GM18951 (cell line): ENCODE results near the gene CEBPA.

Source experiments
- POLR2A ChIP-seq: IDR thresholded peaks from 4 replicates; pipeline ENCODE4 v1.6.1; 2011; ENCODE audit warnings: mild to moderate bottlenecking; ENCODE audit not compliant: insufficient read length, insufficient read depth; ENCODE audit errors: extremely low read depth
- in situ Hi-C: fragments of 300-500 bp; cut with MboI; formaldehyde crosslinking; loops from one replicate; pipeline ENCODE4 v1.12.0; 2022; ENCODE audit warnings: low sequenced_read_pairs, mixed read lengths, inconsistent platforms; ENCODE audit not compliant: unreplicated experiment

CEBPA gene

DNA sequence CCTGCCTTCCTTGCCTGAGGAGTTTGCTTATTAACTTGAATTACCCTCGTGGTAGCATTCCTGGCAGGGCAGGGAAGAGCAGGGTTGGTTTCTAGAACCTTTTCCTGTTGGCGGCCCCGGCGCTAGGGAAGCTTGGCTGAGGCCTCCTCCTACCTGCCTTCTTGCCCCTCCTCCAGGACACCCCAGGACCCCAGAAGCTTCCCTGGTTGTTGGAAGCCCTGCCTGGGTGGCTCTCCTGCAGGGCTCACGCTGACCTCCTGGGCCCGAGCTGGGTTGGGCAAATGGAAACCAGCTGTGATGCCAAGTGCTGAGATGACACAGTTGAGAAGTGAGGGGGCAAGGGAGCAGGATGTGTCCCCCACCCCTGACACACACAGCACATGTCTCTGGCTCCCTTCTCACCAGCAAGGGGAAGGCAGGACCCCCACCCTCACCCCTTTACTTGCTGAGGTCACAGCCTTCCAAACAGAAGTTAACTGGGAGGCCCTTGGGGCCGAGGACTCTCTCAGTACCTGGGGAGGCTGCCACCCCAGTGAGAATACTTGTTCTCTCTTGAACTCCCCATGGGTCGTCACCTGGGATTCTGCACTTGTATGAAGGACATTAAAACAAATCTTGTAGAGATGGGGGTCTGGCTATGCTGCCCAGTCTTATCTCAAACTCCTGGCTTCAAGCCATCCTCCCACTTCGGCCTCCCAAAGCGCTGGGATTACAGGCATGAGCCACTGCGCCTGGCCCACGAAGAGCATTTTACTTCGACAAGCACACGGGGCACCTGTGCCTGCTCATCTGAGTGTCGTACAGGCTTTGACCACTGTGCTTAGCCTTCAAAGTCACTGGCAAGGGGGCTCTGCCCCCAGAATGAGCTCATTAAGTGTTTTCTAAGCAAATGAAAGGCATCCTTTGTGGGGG is 10.5 kb downstream of the CEBPA start:
- TF ChIP-seq POLR2A = no peak
- in situ Hi-C loops = no loop called here

DNA sequence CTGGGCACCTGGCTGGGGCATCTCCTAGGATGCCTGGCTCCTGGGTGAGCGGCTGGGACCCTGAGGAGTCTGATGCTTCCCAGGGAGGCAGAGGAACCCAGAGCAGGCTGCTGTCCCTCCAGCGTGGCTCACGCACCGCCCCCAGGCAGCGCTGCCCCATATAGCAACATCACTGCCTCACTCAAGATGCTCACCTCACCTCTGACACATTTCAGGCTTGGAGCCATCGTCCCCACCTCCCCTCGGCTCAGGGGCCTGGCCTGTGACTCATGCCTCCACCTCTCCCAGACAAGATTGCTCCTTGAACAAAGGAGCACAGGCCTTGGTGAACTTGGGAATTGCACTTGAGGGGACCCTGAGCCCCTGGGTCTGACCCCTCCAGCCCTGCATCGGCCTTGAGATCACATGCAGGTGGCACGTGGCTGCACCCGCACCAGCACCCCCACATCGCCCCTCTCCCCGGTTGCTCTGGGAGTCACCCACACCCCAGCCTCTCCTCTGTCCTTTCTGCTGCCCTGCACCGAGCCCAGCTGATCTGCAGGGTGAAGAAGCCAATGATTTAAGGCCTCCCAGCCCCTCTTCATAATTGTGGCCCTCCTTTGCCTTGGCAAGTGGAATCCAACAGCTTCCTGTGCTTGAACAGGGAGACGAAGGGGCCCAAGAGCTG is 11.2 kb downstream of the CEBPA start:
- in situ Hi-C loops = no loop called here
- no peak for TF ChIP-seq POLR2A

DNA sequence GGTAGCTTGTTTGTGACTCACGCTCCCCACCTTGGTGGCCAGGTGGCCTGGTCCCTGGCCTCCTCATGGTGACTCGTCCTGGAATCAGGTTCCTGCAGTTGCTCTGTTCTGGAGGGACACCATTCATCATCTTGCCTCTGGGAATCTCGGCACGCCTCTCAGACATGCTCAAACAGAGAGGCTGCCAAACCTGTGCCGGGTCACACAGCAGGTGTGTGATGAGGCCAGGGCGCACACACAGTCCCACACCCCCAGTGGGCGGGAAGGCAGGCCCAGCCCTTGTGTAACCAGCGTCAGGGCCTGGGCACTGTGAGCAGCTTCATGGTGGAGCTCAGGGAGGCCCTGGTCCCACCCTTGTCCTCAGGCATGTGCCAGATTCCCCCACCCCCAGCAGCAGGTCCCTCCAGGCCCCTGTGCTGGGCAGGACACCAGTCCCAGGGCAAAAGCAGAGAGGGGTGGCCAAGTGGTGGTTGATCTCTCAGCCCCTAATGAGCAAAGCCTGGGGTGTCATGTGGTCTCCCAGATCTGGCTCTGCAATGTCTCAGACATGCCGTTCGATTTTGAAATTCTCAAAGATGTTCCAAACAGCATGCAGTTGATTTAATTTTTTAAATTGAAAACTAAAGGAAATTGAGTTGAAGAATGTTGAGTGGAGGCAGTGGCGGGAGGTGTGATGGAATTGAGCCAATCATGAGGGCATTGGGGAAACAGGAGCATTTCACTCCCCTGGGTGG is 12.1 kb downstream of the CEBPA start:
- no peak for TF ChIP-seq POLR2A
- in situ Hi-C loops = no loop called here

DNA sequence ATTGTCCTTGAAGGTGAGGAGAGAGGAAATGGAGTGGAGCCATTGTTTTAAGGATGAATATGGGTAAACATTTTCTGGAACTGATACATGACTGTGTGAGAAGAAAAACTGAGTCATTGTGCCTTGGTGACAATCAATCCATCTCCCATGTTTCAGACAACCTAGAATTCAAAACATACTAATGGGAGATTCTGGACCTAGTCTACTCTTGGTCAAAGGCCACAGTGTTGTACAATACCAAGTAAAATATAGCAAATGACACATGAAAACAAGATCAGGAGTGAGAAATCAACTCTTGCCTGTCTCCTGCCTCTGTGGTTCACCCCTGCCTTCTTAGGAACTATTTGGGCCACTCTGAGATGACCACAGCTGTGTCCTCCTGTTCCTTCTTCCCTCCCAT is 13.1 kb downstream of the CEBPA start:
- in situ Hi-C loops = no loop called here
- TF ChIP-seq POLR2A = no peak

DNA sequence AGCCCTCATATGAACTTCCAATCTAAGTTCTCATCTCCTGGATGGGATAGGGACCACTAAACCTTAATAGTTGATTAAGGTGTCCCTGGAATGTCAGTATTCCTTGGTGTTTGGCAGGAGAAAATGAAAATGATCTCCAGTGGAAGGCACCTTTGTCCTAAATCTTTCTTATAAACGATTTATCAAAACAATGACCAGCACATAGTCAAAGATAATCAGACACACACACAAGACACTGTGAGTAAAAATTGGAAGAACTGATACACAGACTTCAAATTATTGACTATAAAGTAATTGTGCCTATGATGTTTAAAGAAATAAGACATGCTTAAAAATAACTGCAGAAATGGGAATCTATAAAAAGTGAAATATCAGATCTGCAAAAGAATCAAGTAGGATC is 13.7 kb downstream of the CEBPA start:
- no peak for TF ChIP-seq POLR2A
- in situ Hi-C loops = no loop called here

DNA sequence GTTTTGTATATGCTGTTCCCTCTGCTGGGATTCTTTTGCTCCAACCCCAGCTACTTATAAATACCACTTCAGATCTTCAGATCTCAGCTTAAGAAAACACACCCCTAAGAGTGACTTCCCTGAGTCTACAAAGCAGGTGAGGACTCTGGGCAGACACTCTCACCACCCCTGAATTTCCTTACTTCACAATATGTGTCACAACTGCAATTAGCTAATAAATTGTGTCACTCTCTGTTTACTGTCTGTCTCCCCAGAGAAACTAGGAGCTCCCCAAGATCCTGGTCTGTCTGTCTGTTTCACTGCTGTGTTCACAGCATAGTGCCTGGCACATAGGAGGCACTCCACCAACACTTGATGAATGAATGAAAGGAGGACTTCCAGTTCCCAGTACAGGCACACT is 14.4 kb downstream of the CEBPA start:
- in situ Hi-C loops = no loop called here
- no peak for TF ChIP-seq POLR2A

DNA sequence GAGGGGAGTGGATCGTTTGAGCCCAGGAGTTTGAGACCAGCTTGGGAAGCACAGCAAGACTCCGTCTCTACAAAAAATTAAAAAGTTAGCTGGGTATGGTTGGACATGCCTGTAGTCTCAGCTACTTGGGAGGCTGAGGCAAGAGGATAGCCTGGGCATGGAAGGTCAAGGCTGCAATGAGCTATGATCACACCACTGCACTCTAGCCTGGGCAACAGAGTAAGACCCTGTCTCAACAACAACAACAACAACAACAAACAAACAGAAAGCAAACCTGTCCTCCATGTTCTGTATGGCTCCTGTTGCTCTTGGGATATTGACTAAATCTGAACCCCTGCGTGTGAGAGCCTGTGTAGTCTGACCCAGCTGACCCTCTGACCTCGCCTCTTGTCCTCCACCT is 14.9 kb downstream of the CEBPA start:
- TF ChIP-seq POLR2A = no peak

DNA sequence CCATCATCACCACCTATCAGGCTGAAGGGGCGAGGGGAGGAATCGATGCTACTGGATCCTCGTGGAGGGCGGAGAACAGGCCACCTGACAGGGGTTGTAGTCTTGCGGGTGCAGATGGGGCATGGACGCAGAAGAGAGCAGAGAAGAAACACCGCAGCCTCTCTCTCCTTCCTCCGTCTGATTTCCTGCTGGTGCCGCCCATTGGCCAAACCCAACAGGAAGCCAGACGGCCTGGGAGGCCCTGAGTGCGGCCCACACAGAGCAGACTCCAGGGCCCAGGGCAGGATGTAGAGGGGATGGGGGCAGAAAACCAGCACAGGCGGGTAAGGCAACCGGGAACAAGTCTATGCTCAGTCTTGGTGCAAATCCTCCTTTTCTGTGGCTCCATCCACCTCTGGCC is 15.4 kb downstream of the CEBPA start:
- TF ChIP-seq POLR2A = no peak
- in situ Hi-C loops = no loop called here

More for the DNA sequence above, 14.9 kb downstream of the CEBPA start:
- in situ Hi-C loops = no loop called here

DNA sequence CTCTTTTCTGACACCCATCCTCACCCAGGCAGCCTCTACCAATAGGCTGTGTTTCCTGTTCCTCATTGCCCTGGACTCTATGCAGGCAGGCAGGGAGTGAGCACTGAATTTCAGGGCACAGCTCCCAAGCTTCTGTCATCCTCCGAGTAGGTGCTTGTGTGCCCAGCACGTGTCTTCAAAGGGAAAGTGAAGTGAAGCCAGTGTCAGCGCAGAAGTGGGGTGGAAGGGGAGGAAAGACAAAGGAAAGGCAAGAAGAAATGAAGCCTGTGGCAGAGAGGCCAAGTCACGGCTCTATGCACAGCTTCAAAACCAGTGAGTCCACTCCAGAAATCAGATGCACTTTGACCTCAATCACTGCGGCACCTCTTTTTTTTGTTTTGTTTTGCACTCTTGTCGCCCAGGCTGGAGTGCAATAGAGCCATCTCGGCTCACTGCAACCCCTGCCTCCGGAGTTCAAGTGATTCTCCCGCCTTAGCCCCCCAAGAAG is 16.9 kb downstream of the CEBPA start:
- in situ Hi-C loops = no loop called here
- no peak for TF ChIP-seq POLR2A

DNA sequence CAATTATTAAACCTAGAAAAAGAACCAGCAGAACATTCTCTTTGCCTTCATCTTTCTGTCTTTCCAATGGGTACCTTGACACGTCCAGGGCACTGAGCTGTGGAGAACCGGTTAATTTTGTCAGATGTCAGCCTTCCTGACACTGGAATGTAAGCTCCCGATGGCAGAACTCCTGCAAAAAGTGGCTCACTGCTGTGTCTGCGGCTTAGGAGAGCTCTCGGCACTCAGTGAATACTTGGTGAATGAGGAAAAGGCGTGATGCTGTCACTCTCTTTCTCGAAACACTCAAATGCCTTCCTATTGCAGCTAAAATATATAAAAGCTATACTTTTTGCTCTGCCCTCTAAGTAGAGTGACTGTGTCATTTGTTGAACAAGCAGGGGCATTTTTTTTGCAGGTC is 17.6 kb downstream of the CEBPA start:
- in situ Hi-C loops = no loop called here
- TF ChIP-seq POLR2A = no peak

DNA sequence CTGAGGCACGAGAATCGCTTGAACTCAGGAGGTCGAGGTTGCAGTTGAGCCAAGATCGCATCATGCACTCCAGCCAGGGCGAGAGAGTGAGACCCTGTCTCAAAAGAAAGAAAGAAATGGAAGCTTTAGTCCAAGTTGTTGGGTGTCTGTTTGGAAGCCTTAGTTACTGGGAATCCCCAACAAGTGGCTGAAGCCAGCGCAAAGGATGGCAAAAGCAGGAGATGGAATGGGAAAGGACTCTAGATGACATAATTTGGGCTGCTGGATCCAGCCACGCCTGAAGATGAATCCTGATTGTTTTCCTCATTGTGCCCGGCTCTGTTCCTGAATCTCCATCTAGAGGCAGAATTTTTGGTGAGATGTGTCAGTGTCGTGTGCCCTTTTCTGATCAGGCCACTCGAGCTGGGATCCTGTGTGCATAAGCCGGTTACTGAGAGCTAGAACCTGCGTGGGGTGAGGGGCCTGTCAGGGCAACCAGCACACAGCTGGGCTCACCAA is 18.1 kb downstream of the CEBPA start:
- no peak for TF ChIP-seq POLR2A

DNA sequence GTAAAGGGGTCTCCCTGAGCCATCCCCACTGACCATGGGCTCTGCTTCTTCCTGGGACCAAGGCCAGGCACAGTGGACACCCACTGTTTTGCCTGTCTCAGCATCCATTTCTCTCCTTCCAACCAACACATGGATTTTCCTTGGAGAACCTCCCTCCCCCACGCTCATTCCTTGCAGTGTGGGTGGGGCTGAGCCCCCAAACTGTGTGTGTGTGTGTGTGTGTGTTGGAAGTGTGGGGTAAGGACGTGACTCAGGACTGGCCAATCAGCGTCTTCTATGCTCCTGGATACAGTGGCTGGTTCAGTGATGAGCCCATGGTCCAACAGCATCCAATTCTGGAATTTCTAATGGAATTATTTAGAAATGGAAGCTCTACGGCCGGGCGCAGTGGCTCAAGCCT is 18.7 kb downstream of the CEBPA start:
- TF ChIP-seq POLR2A = no peak
- in situ Hi-C loops = no loop called here

More for the DNA sequence above, 18.1 kb downstream of the CEBPA start:
- in situ Hi-C loops = no loop called here

DNA sequence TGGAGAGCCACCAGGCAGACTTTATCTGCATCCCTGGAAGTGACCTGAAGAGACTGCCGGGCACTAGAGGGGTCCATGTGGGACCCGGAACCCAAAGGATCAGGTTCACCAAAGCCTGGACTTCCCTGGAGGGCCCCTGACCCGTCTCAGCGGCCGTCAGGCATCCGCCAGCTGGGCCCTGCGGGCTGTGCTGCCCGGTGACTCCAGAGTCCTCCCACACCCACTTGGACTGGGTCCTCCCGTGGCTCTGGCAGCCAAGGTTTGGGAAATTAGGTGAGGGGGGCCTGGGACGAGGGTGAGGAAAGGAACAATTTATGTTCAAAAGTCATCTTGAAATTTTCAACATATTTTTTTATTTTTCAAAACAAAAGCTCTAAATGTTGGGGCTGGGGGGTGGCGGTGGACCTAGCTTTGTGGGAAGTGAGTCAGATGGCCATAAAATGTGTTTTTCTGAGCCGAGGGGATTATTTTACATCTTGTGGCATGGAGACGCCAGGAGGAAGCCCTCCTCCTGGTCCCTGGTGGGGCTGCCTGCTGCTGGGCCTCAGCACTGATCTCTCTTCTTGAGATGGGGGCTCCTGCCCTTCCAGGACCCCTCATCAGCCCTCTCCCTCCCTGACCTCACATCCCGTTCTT is 20.2 kb downstream of the CEBPA start:
- TF ChIP-seq POLR2A = no peak
- in situ Hi-C loops = no loop called here
